ENCODE results near the gene OLFM2.
A peak's percentile ranks its signal among the peaks of the same experiment; 100 is the strongest.

Gene OLFM2

DNA sequence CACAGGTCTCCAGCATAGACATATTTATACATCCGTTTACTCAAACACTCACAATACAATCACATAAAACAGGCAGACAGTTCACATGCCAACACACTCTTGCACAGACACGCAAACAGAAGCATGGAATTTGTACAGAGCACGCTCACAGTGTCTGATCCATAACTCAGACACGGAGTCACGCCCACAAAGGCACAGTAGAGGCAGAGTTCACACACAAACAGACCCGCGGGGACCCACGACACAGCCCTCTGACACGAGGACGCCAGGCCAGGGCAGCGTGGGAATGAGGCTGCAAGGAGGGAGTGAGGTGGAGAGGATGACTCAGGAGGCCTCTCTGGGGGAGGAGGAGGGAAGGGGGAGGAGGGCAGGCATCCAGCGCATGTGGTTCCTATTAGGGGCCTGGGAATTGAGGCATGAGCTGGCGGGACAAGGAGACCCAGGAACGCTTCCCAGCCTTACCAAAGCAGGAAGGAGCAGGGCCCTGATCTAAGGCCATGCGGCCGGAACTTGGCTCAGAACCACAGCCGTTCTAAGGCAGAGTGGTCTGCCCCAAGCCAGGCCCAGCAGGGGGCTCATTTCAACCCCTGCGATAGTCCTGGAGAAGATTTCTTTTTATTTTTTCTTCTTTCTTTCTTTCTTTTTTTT lies 9.1 kb upstream of the OLFM2 start:
- peaks cover 11 to 38% (median 35%) of the 10 kb centered on the region in 5 donors for H3K4me1 ChIP-seq (ENCODE audit: control insufficient read depth in 5 of 5, insufficient read depth in 5 of 5, low read length in 5 of 5)
- peaks cover 9 to 13% (median 10%) of the 10 kb centered on the region in 5 donors for H3K9me3 ChIP-seq (ENCODE audit: control insufficient read depth in 5 of 5, low read length in 5 of 5)
- peak overlapping the region in 2 of 5 donors; percentile 35 to 100 for H3K9ac ChIP-seq (ENCODE audit: low read length in 5 of 5)
- peaks cover 0 to 9% (median 0%) of the 10 kb centered on the region in 5 donors for H3K27me3 ChIP-seq (ENCODE audit: control insufficient read depth in 5 of 5, insufficient read depth in 4 of 5, low read length in 5 of 5)
- peak overlapping the region in 1 of 5 donors; percentile 29 for H3K4me3 ChIP-seq (ENCODE audit: low read depth in 1 of 5, low read length in 5 of 5)
- H3K36me3 ChIP-seq (ENCODE audit: control insufficient read depth in 5 of 5, insufficient read depth in 5 of 5, low read length in 5 of 5): peaks cover 0 to 4% (median 0%) of the 10 kb centered on the region in 5 donors
- H3K27ac ChIP-seq (ENCODE audit: low read depth, low read length): peak overlapping the region; percentile 76

DNA sequence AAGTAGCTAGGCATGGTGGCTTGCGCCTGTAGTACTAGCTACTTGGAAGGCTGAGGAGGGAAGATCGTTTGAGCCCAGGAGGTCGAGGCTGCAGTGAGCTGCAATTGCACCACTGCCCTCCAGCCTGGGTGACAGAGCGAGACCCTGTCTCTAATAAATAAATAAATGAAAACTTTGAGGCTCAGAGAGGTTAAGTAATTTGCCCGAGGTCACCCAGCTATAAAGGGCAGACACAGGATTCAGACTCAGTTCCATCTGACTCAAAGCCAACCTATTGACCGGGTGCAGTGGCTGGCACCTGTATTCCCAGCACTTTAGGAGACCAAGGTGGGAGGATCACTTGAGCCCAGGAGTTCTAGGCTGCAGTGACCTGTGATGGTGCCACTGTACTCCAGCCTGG lies 7.4 kb upstream of the OLFM2 start:
- H3K9ac ChIP-seq (ENCODE audit: low read length in 5 of 5): no peak overlapping the region
- no peak overlapping the region for H3K27ac ChIP-seq (ENCODE audit: low read depth, low read length)
- peaks cover 6 to 13% (median 10%) of the 10 kb centered on the region in 5 donors for H3K9me3 ChIP-seq (ENCODE audit: control insufficient read depth in 5 of 5, low read length in 5 of 5)
- peaks cover 9 to 36% (median 33%) of the 10 kb centered on the region in 5 donors for H3K4me1 ChIP-seq (ENCODE audit: control insufficient read depth in 5 of 5, insufficient read depth in 5 of 5, low read length in 5 of 5)
- H3K27me3 ChIP-seq (ENCODE audit: control insufficient read depth in 5 of 5, insufficient read depth in 4 of 5, low read length in 5 of 5): peaks cover 0 to 7% (median 0%) of the 10 kb centered on the region in 5 donors
- H3K4me3 ChIP-seq (ENCODE audit: low read depth in 1 of 5, low read length in 5 of 5): no peak overlapping the region
- peaks cover 0 to 4% (median 0%) of the 10 kb centered on the region in 5 donors for H3K36me3 ChIP-seq (ENCODE audit: control insufficient read depth in 5 of 5, insufficient read depth in 5 of 5, low read length in 5 of 5)

DNA sequence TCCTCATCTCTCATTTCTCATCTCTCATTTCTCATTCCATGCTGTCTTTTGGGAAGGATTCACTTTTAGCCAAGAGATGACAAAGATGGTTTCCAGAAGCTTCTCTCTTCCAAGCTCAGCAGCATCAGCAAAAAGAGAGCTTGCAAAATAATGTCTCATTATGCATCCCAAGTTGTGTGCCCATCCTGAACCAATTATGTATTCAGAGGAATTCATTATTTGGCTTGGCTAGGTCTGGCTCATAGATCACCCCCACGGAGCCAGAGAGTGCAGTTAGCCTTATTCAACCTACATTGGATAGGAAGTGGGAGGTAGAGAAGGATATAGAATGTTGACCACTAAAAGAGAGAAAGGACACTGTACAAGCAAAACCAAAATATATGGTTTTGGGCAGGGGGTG lies 5.4 kb upstream of the OLFM2 start:
- H3K4me3 ChIP-seq (ENCODE audit: low read depth in 1 of 5, low read length in 5 of 5): no peak overlapping the region
- H3K36me3 ChIP-seq (ENCODE audit: control insufficient read depth in 5 of 5, insufficient read depth in 5 of 5, low read length in 5 of 5): peaks cover 0 to 4% (median 0%) of the 10 kb centered on the region in 5 donors
- H3K9ac ChIP-seq (ENCODE audit: low read length in 5 of 5): no peak overlapping the region
- peaks cover 6 to 24% (median 21%) of the 10 kb centered on the region in 5 donors for H3K4me1 ChIP-seq (ENCODE audit: control insufficient read depth in 5 of 5, insufficient read depth in 5 of 5, low read length in 5 of 5)
- H3K27ac ChIP-seq (ENCODE audit: low read depth, low read length): no peak overlapping the region
- peaks cover 5 to 13% (median 10%) of the 10 kb centered on the region in 5 donors for H3K9me3 ChIP-seq (ENCODE audit: control insufficient read depth in 5 of 5, low read length in 5 of 5)
- H3K27me3 ChIP-seq (ENCODE audit: control insufficient read depth in 5 of 5, insufficient read depth in 4 of 5, low read length in 5 of 5): peaks cover 0 to 6% (median 0%) of the 10 kb centered on the region in 5 donors

DNA sequence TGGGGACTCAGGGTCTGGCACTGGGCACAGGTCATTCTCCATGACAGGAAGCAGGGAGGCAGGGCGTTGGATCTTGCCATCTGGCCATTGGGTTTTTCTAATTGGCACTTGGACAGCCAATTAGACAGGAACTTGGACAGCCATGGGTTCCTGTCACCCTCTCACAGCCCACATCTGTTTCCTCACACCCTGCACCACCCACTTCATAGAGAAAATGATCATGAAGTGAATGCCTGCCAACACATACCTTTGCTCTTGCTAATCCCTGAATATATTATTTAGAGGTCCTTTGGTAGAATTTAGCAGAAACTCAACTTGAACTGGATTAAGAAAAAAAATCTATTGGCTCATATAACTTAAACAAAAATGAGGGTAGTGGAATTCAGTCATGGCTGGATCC lies 4.9 kb upstream of the OLFM2 start:
- peaks cover 5 to 13% (median 10%) of the 10 kb centered on the region in 5 donors for H3K9me3 ChIP-seq (ENCODE audit: control insufficient read depth in 5 of 5, low read length in 5 of 5)
- H3K4me1 ChIP-seq (ENCODE audit: control insufficient read depth in 5 of 5, insufficient read depth in 5 of 5, low read length in 5 of 5): peaks cover 3 to 21% (median 18%) of the 10 kb centered on the region in 5 donors
- H3K9ac ChIP-seq (ENCODE audit: low read length in 5 of 5): no peak overlapping the region
- no peak overlapping the region for H3K27ac ChIP-seq (ENCODE audit: low read depth, low read length)
- peaks cover 0 to 6% (median 0%) of the 10 kb centered on the region in 5 donors for H3K27me3 ChIP-seq (ENCODE audit: control insufficient read depth in 5 of 5, insufficient read depth in 4 of 5, low read length in 5 of 5)
- H3K4me3 ChIP-seq (ENCODE audit: low read depth in 1 of 5, low read length in 5 of 5): no peak overlapping the region
- H3K36me3 ChIP-seq (ENCODE audit: control insufficient read depth in 5 of 5, insufficient read depth in 5 of 5, low read length in 5 of 5): peaks cover 0 to 4% (median 0%) of the 10 kb centered on the region in 5 donors

DNA sequence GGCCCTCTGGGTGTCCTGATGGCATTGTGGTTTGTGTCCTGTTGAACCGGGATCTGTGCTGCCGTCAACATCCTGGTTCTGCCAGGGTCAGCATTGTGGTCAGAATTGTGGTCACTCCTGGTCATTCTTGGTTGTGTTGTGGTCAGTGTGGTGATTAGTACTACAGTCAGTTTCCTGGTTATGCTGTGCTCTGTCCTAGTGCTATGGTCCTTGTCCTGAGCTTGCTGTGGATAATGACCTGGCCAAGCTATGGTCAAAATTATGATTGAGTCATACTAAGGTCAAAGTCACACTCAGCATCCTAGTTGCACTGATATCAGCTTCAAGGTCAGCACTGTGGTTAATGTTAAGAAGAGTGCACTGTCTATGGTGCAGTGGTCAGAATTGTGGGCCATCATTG lies 4.5 kb upstream of the OLFM2 start:
- Histone ChIP-seq H3K27ac (ENCODE audit: low read depth, low read length) (no peak overlapping the region), H3K9me3 (ENCODE audit: control insufficient read depth in 5 of 5, low read length in 5 of 5) (peaks cover 5 to 13% (median 10%) of the 10 kb centered on the region in 5 donors), H3K9ac (ENCODE audit: low read length in 5 of 5) (no peak overlapping the region), H3K27me3 (ENCODE audit: control insufficient read depth in 5 of 5, insufficient read depth in 4 of 5, low read length in 5 of 5) (peaks cover 0 to 6% (median 0%) of the 10 kb centered on the region in 5 donors), H3K4me3 (ENCODE audit: low read depth in 1 of 5, low read length in 5 of 5) (no peak overlapping the region), H3K4me1 (ENCODE audit: control insufficient read depth in 5 of 5, insufficient read depth in 5 of 5, low read length in 5 of 5) (peaks cover 0 to 20% (median 14%) of the 10 kb centered on the region in 5 donors), H3K36me3 (ENCODE audit: control insufficient read depth in 5 of 5, insufficient read depth in 5 of 5, low read length in 5 of 5) (peaks cover 0 to 4% (median 0%) of the 10 kb centered on the region in 5 donors)

DNA sequence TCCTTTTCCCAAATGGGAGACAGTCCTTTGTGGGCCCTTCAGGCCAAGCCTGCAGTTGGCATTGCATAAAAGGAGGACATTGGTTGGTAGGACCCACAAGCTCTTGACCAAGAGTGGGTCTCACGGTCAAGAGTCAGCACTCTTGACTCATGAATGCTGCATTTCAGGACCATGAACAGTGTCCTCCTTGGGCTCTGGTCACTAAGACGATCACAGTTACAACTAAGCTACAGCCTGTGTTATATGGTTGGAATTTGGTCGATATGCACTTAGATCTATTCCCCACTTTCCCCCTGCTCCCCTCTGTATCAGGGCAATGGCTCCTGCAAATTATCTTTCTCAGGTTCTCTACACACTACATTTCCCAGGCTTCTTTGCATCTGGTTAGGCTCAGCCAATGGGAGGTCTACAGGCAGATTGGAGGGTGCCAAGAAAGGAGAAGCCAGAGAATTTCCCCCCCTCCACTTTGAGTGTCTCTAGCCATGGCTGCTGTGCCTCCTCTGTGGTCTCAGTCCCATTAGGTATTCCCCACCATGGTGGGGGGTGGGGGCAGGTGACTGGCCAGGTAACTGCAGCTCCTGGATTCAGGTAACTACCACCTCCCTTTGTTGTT lies 3.1 kb upstream of the OLFM2 start:
- no peaks in the 10 kb centered on the region for H3K36me3 ChIP-seq (ENCODE audit: control insufficient read depth in 5 of 5, insufficient read depth in 5 of 5, low read length in 5 of 5)
- H3K9me3 ChIP-seq (ENCODE audit: control insufficient read depth in 5 of 5, low read length in 5 of 5): peaks cover 0 to 13% (median 10%) of the 10 kb centered on the region in 5 donors
- H3K27me3 ChIP-seq (ENCODE audit: control insufficient read depth in 5 of 5, insufficient read depth in 4 of 5, low read length in 5 of 5): peaks cover 0 to 18% (median 5%) of the 10 kb centered on the region in 5 donors
- no peak overlapping the region for H3K27ac ChIP-seq (ENCODE audit: low read depth, low read length)
- no peak overlapping the region for H3K4me3 ChIP-seq (ENCODE audit: low read depth in 1 of 5, low read length in 5 of 5)
- no peak overlapping the region for H3K9ac ChIP-seq (ENCODE audit: low read length in 5 of 5)
- peaks cover 6 to 26% (median 20%) of the 10 kb centered on the region in 5 donors for H3K4me1 ChIP-seq (ENCODE audit: control insufficient read depth in 5 of 5, insufficient read depth in 5 of 5, low read length in 5 of 5)

DNA sequence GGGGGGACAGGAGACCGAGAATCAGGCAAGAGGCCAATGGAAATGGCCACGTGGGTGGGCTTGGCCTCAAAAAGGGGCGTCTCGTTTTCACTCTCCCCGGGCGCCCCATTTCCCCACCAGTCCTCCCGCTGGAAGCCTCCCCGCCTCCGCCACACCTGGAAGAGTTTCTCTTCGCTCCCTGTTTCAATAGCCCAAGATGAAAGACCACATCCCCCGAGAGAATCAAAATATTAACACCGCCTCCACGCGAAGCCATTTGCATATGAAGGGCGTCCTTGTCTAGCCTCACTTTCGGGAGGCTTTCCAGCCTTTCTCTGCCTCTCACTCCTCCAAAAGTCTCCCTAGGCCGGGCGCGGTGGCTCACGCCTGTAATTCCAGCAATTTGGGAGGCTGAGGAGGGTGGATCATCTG lies 691 bp upstream of the OLFM2 start:
- H3K27ac ChIP-seq (ENCODE audit: low read depth, low read length): no peak overlapping the region
- no peak overlapping the region for H3K4me3 ChIP-seq (ENCODE audit: low read depth in 1 of 5, low read length in 5 of 5)
- peaks cover 6 to 33% (median 25%) of the 10 kb centered on the region in 5 donors for H3K4me1 ChIP-seq (ENCODE audit: control insufficient read depth in 5 of 5, insufficient read depth in 5 of 5, low read length in 5 of 5)
- no peak overlapping the region for H3K9ac ChIP-seq (ENCODE audit: low read length in 5 of 5)
- peaks cover 0 to 18% (median 5%) of the 10 kb centered on the region in 5 donors for H3K27me3 ChIP-seq (ENCODE audit: control insufficient read depth in 5 of 5, insufficient read depth in 4 of 5, low read length in 5 of 5)
- H3K9me3 ChIP-seq (ENCODE audit: control insufficient read depth in 5 of 5, low read length in 5 of 5): peaks cover 0 to 6% (median 6%) of the 10 kb centered on the region in 5 donors
- H3K36me3 ChIP-seq (ENCODE audit: control insufficient read depth in 5 of 5, insufficient read depth in 5 of 5, low read length in 5 of 5): no peaks in the 10 kb centered on the region

DNA sequence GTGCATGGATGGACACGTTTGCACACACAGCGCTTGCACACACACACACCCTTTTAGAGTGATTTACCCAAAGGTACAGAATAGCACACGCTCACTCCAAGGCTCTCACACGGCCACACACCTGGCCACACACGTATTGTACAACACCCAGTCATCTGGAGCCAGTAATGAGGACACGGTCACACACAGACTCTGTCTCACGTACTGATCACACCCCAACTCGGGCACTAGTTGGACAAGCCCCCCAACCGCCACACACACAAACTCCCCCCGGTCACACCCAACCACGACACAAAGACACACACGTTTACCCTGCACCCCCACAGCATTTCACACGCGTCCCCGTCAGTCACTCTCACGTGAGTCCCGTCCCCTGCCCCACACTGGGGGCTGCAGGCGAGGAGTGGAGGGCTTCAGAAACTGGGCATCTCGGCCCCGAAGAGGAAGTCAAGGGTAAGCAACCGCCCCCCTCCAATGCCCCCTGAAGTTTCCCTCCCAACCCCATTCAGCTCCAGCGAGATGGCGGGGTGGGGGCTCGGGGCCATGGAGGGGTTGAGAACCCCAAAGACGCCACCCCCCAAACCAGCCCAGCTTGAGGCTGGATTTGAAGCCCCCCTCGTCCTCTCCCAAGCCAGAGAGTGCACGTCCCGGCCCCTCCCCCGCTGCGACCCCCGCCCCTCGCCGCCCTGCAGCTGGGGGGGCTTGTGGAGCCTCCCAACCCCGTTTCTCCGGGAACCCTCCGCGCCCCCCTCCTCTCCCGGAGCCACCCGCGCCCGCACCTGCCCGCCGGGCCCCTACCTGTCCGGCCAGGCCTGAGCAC lies 599 bp downstream of the OLFM2 start:
- Histone ChIP-seq H3K4me1 (ENCODE audit: control insufficient read depth in 5 of 5, insufficient read depth in 5 of 5, low read length in 5 of 5) (peaks cover 6 to 39% (median 29%) of the 10 kb centered on the region in 5 donors), H3K4me3 (ENCODE audit: low read depth in 1 of 5, low read length in 5 of 5) (peak overlapping the region; percentile 49 to 90 (median 59)), H3K27me3 (ENCODE audit: control insufficient read depth in 5 of 5, insufficient read depth in 4 of 5, low read length in 5 of 5) (peaks cover 0 to 21% (median 5%) of the 10 kb centered on the region in 5 donors), H3K9ac (ENCODE audit: low read length in 5 of 5) (peak overlapping the region in 2 of 5 donors; percentile 33 to 57), H3K9me3 (ENCODE audit: control insufficient read depth in 5 of 5, low read length in 5 of 5) (no peaks in the 10 kb centered on the region), H3K36me3 (ENCODE audit: control insufficient read depth in 5 of 5, insufficient read depth in 5 of 5, low read length in 5 of 5) (no peaks in the 10 kb centered on the region), H3K27ac (ENCODE audit: low read depth, low read length) (peak overlapping the region; percentile 38)

DNA sequence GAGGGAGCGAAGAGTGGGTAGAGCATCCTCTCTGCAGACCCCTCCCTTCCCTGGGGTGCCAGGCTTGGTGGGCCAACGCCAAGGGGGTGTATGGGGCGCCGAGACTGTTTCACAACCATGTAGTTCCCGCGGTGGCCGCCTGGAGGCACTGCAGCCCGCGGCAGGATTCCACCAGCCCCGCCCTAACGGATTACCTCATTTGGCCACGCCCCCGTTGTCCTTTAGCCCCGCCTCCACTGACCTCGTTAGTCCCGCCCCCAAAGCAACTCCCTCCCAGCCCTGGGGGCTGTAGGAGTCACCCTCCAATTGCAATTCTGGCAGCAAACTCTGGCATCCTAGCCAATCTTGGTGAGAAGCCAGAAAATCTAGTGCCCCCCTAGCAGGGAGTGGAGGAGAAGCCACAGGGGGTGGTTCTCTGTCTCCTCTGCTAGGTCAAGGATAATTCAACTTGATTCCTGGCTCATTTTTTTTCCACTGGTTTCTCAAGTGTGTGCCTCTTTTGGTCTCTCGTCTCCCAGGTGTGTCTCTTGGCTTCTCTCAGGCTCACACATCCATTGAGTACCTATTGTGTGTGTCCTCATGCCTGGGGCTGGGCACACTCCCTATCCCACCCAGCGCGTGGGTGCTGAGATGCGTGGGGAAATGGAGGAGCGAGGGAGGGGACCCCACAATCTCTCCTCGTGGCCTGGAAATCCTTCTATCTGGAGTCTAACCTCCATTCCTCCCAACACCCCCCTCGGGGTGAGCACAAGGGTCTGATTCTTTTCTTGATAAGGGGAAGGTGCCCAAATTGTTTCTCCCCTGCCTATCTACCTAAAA lies 2.0 kb downstream of the OLFM2 start:
- H3K27me3 ChIP-seq (ENCODE audit: control insufficient read depth in 5 of 5, insufficient read depth in 4 of 5, low read length in 5 of 5): peaks cover 0 to 21% (median 5%) of the 10 kb centered on the region in 5 donors
- H3K4me3 ChIP-seq (ENCODE audit: low read depth in 1 of 5, low read length in 5 of 5): peak overlapping the region in 4 of 5 donors; percentile 9 to 90 (median 38)
- peak overlapping the region in 1 of 5 donors; percentile 57 for H3K9ac ChIP-seq (ENCODE audit: low read length in 5 of 5)
- H3K36me3 ChIP-seq (ENCODE audit: control insufficient read depth in 5 of 5, insufficient read depth in 5 of 5, low read length in 5 of 5): no peaks in the 10 kb centered on the region
- no peaks in the 10 kb centered on the region for H3K9me3 ChIP-seq (ENCODE audit: control insufficient read depth in 5 of 5, low read length in 5 of 5)
- peak overlapping the region; percentile 60 for H3K27ac ChIP-seq (ENCODE audit: low read depth, low read length)
- peaks cover 6 to 41% (median 29%) of the 10 kb centered on the region in 5 donors for H3K4me1 ChIP-seq (ENCODE audit: control insufficient read depth in 5 of 5, insufficient read depth in 5 of 5, low read length in 5 of 5)
